Keratinocyte (primary cell): Measurements from ENCODE around the gene TCIRG1. TPM values are rescaled to one million over a fixed set of nuclear protein-coding genes. Genes with fewer than 3 reads are reported as not detected.
A peak's percentile ranks its signal among the peaks of the same experiment; 100 is the strongest.

ENCODE experiments used
- DNase-seq: peaks from one replicate; pipeline ENCODE4 v3.0.0-alpha.2; 2011; ENCODE audit warnings: low read depth, missing footprints, low spot score
- FAIRE-seq: peaks from 2 replicates; lab custom pipeline; 2011; peaks lifted over from hg19 to GRCh38; lab: Jason Lieb, UNC
- H2AFZ ChIP-seq: 2 replicates; pipeline ENCODE4 v1.6.0; 2012; ENCODE audit warnings: low read length, control low read depth, inconsistent platforms; ENCODE audit not compliant: control insufficient read depth
- H3K27ac ChIP-seq: 2 replicates; pipeline ENCODE4 v1.5.1; 2011; ENCODE audit warnings: low read length; ENCODE audit not compliant: control insufficient read depth, insufficient read depth
- H3K27me3 ChIP-seq: 3 replicates; pipeline ENCODE4 v1.6.0; 2011; ENCODE audit warnings: low read length; ENCODE audit not compliant: control insufficient read depth, insufficient read depth; ENCODE audit errors: extremely low read depth
- H3K36me3 ChIP-seq, 2 experiments: 2 replicates in 1 of 2; 3 replicates in 1 of 2; pipeline ENCODE4 v1.5.1; 2011; ENCODE audit warnings: low read length in 2 of 2, mild to moderate bottlenecking in 1 of 2; ENCODE audit not compliant: control insufficient read depth in 2 of 2, insufficient read depth in 2 of 2; ENCODE audit errors: extremely low read depth in 1 of 2
- H3K4me1 ChIP-seq: 3 replicates; pipeline ENCODE4 v1.5.1; 2011; ENCODE audit warnings: low read length; ENCODE audit not compliant: control insufficient read depth, insufficient read depth; ENCODE audit errors: extremely low read depth
- H3K4me2 ChIP-seq: 3 replicates; pipeline ENCODE4 v1.6.0; 2011; ENCODE audit warnings: low read depth, low read length; ENCODE audit not compliant: control insufficient read depth, insufficient read depth; ENCODE audit errors: extremely low read depth
- H3K4me3 ChIP-seq, 3 experiments: fragments of 200-600 bp in 1 of 3; sonication (generic) in 1 of 3; 2 replicates in 2 of 3; 3 replicates in 1 of 3; pipeline ENCODE4 v1.5.1; 2011 to 2016; ENCODE audit warnings: low read length in 3 of 3, mild to moderate bottlenecking in 3 of 3, control low read depth in 2 of 3, inconsistent platforms in 1 of 3, low read depth in 1 of 3, mixed read lengths in 1 of 3, mixed run types in 1 of 3, moderate library complexity in 1 of 3; ENCODE audit not compliant: control insufficient read depth in 2 of 3, insufficient read depth in 2 of 3; ENCODE audit errors: extremely low read depth in 1 of 3
- H3K79me2 ChIP-seq: 2 replicates; pipeline ENCODE4 v1.6.0; 2012; ENCODE audit warnings: low read length; ENCODE audit not compliant: control insufficient read depth, insufficient read depth
- H3K9ac ChIP-seq: 3 replicates; pipeline ENCODE4 v1.6.0; 2011; ENCODE audit warnings: low read length; ENCODE audit not compliant: control insufficient read depth, insufficient read depth; ENCODE audit errors: extremely low read depth
- H3K9me1 ChIP-seq: 3 replicates; pipeline ENCODE4 v1.6.0; 2011; ENCODE audit warnings: low read length; ENCODE audit not compliant: control insufficient read depth, insufficient read depth; ENCODE audit errors: extremely low read depth
- H3K9me3 ChIP-seq: 2 replicates; pipeline ENCODE4 v1.5.1; 2012; ENCODE audit warnings: low read depth, low read length; ENCODE audit not compliant: control insufficient read depth
- H4K20me1 ChIP-seq: 3 replicates; pipeline ENCODE4 v1.6.0; 2011; ENCODE audit warnings: low read length; ENCODE audit not compliant: control insufficient read depth, insufficient read depth; ENCODE audit errors: extremely low read depth
- CTCF ChIP-seq, 3 experiments: IDR thresholded peaks in 1 of 3; conservative IDR thresholded peaks in 1 of 3; optimal IDR thresholded peaks in 1 of 3; 2 replicates in 2 of 3; 3 replicates in 1 of 3; pipeline versions ENCODE3 to v1.5.1; 2011; ENCODE audit warnings: low read length in 3 of 3, mild to moderate bottlenecking in 3 of 3, moderate library complexity in 2 of 3, control low read depth in 1 of 3, inconsistent platforms in 1 of 3; ENCODE audit not compliant: insufficient read depth in 2 of 3; ENCODE audit errors: extremely low read depth in 1 of 3
- EZH2 ChIP-seq: IDR thresholded peaks from one replicate; pipeline ENCODE4 v1.6.1; 2012; ENCODE audit warnings: inconsistent platforms, mild to moderate bottlenecking, low read length, moderate library complexity
- dilution Hi-C: fragments of 300-500 bp; cut with MboI; formaldehyde crosslinking; loops from one replicate; pipeline ENCODE4 v1.7.0; 2020; ENCODE audit warnings: low sequenced_read_pairs; ENCODE audit not compliant: extremely low pct_ligation_motif_present
- polyA plus RNA-seq, 5 experiments: library from polyadenylated mRNA; depleted of rRNA in 3 of 5; stranded (reverse) in 3 of 5; stranded (forward) in 1 of 5; unstranded in 1 of 5; fragments of >200 nt; gene quantifications; 1 replicate in 1 of 5; 2 replicates in 3 of 5; 3 replicates in 1 of 5; pipeline versions ENCODE4 v1.2.1 to v1.2.3, GENCODE V29; 2011 to 2012; ENCODE audit warnings: missing spikeins in 2 of 5, low read depth in 1 of 5, low replicate concordance in 1 of 5

The TCIRG1 gene
- polyA plus RNA-seq, 1 donor (not counting 4 experiments of a cell fraction or from before 2014, with no cell fraction given), result 12.7 TPM

DNA sequence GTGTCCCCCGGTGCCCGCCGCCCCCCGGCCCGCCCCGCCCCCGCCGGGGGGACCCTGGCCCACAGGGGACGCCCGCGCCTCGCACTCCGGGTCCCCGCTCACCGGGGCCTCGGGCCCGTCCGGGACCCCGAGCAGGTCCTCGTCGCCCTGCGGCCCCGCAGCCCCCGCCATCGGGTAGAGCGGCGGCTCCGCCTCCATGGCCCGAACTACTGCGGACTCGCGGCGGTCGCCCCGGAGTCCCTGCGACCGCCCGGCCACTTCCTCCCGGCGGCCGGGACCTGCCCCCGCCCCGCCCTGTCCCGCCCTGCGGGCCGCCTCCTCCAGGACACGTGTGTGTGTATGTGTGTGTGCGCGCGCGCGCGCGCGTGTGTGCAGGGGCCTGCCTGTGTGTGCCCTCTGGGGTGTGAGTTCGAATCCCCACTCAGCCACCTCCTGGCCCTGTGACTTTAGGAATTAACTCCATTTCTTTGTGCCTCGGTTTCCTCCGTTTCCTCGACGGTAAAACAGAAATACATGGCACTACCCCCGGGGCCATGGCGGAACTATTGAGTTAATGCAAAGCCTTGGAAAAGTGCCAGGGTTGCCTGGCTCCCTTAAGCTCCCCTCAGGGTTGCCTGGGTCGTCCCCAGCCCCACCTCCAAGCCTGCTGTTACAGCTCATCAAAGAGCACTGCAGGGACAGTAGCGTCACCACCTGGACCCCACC lies 34.8 kb upstream of the TCIRG1 start, which contains the start of gene UNC93B1:
UNC93B1 (minus strand) TSS at position 252 of the 705 bp plus-strand sequence; CDS start at position 198, 54 bp downstream.
- H3K4me1 ChIP-seq, result peaks cover 17% of the 10 kb centered on the region
- no peaks in the 10 kb centered on the region for H4K20me1 ChIP-seq
- H2AFZ ChIP-seq, result peak within 1 kb of the TSS; percentile 61
- dilution Hi-C loops, result no loop called here
- peak within 1 kb of the TSS; percentile 61 for H3K9ac ChIP-seq
- H3K27ac ChIP-seq, result no peak within 1 kb of the TSS
- DNase-seq (no peak), FAIRE-seq (no peak)
- H3K79me2 ChIP-seq, result no peaks in the 10 kb centered on the region
- peak within 1 kb of the TSS; percentile 78 for H3K4me2 ChIP-seq
- peak within 1 kb of the TSS; percentile 50 to 79 (median 59) for H3K4me3 ChIP-seq
- no peaks in the 10 kb centered on the region for H3K9me3 ChIP-seq
- H3K27me3 ChIP-seq, result no peaks in the 10 kb centered on the region
- no peak for TF ChIP-seq EZH2
- no peak for TF ChIP-seq CTCF (optimal IDR thresholded peaks at IDR 0.05 in 1 of 3, IDR thresholded peaks at IDR 0.05 in 1 of 3, conservative IDR thresholded peaks at IDR 0.05 in 1 of 3; ENCODE audit: extremely low read depth in 1 of 3, insufficient read depth in 2 of 3, low read length in 3 of 3)
- no peaks in the 10 kb centered on the region for H3K9me1 ChIP-seq
- no peaks in the 10 kb centered on the region for H3K36me3 ChIP-seq

DNA sequence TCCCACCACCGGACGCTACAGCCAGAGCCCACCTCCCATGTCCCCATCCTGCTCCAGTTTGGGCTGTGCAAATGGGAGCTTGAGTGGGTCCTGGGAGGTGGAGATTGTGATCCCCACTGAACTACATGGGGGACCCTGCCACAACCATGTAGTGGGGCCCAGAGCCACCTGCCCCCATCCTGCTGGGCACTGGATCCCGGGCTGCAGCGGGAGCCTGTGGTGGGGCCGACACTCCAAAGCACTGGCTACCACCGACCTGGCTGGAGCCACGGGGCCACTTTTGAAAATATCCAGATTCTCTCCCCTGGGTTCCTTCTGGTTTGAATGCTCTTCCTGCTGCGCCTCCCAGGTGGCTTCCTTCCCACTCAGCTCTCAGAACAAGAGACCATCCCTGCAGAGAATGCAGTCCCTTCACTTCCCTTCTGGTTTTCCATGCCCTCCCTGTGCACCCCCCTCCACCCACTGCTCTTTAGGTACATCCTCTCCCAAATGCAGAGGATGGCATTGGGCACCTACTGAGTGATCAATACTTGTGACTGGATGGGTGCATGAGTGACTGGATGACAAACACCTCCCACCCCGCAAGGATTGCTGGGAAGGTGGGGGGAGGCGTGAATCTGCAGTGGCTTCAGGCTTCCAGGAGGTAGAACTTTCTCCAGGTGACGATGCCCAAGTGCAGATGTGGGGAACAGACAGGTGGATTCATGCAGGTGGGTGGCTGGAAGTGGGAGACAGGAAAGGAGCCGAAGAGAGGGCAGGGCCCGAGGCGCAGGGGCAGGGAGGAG lies 34.1 kb upstream of the TCIRG1 start:
- DNase-seq, result no peak
- Histone ChIP-seq H3K9me3 (no peaks in the 10 kb centered on the region), H2AFZ (no peak overlapping the region), H4K20me1 (no peaks in the 10 kb centered on the region), H3K27ac (no peak overlapping the region), H3K4me2 (peak overlapping the region; percentile 78), H3K79me2 (no peaks in the 10 kb centered on the region), H3K27me3 (no peaks in the 10 kb centered on the region), H3K9me1 (no peaks in the 10 kb centered on the region), H3K4me1 (peaks cover 20% of the 10 kb centered on the region), H3K4me3 (peak overlapping the region in 1 of 3 experiments; percentile 59), H3K36me3 (no peaks in the 10 kb centered on the region), H3K9ac (no peak overlapping the region)
- dilution Hi-C loops, result no loop called here
- no peak for FAIRE-seq
- no peak for TF ChIP-seq EZH2
- TF ChIP-seq CTCF (optimal IDR thresholded peaks at IDR 0.05 in 1 of 3, IDR thresholded peaks at IDR 0.05 in 1 of 3, conservative IDR thresholded peaks at IDR 0.05 in 1 of 3; ENCODE audit: extremely low read depth in 1 of 3, insufficient read depth in 2 of 3, low read length in 3 of 3), result no peak
